GM12878 (cell line): ENCODE measurements around the gene ALG5. TPM values are rescaled to one million over a fixed set of nuclear protein-coding genes. Genes with fewer than 3 reads are reported as not detected.

Experiments used
- ATAC-seq: fragments of 200-7000 bp; cut with Tn5 transposase; 3 replicates; pipeline ENCODE4 v1.9.1; 2020; ENCODE audit warnings: mild to moderate bottlenecking, moderate library complexity
- BruUV-seq: library from RNA; stranded (reverse); fragments of 400-500 nt; replicated peaks from 2 replicates; lab custom pipeline; 2021; lab: Mats Ljungman, UMichigan
- CTCF ChIA-PET: fragments of 300-600 bp; sonication (Branson Sonifier 250); formaldehyde crosslinking; extraction: SDS; loops from one replicate; lab custom pipeline; 2021; ENCODE audit warnings: inconsistent platforms; lab: Yijun Ruan, JAX
- POLR2A ChIA-PET: fragments of 350-600 bp; formaldehyde crosslinking; extraction: SDS; loops from one replicate; lab custom pipeline; 2021; ENCODE audit warnings: inconsistent platforms; lab: Charles Lee
- RAD21 ChIA-PET: fragments of 300-600 bp; sonication (Branson Sonifier 250); formaldehyde crosslinking; loops from one replicate; lab custom pipeline; 2023; ENCODE audit warnings: antibody characterized with exemption; ENCODE audit not compliant: unreplicated experiment; lab: Charles Lee
- SMC1A ChIA-PET: fragments of 300-600 bp; sonication (Branson Sonifier 250); formaldehyde crosslinking; loops from one replicate; lab custom pipeline; 2023; ENCODE audit not compliant: unreplicated experiment, uncharacterized antibody; lab: Charles Lee
- DNase-seq: peaks from one replicate; pipeline ENCODE4 v3.0.0-alpha.2; 2011; ENCODE audit warnings: low read depth, low spot score
- FAIRE-seq: peaks from 3 replicates; lab custom pipeline; 2011; peaks lifted over from hg19 to GRCh38; lab: Jason Lieb, UNC
- H2AFZ ChIP-seq: 2 replicates; pipeline ENCODE4 v1.6.0; 2011; ENCODE audit warnings: low read depth, low read length, control low read depth; ENCODE audit not compliant: control insufficient read depth
- H3K27ac ChIP-seq: 2 replicates; pipeline ENCODE4 v1.5.1; 2011; ENCODE audit warnings: control low read depth; ENCODE audit not compliant: control insufficient read depth, insufficient read depth
- H3K27me3 ChIP-seq, 2 experiments: replicated peaks in 1 of 2; 2 replicates each; pipeline versions ENCODE4 v1.6.0 to v1.6.1; 2011; ENCODE audit warnings: low read length in 1 of 2; ENCODE audit not compliant: control insufficient read depth in 2 of 2, insufficient read depth in 2 of 2
- H3K36me3 ChIP-seq, 2 experiments: 2 replicates each; pipeline ENCODE4 v1.5.1; 2011; ENCODE audit warnings: low read length in 1 of 2; ENCODE audit not compliant: control insufficient read depth in 2 of 2, insufficient read depth in 2 of 2
- H3K4me1 ChIP-seq: 2 replicates; pipeline ENCODE4 v1.6.1; 2011; ENCODE audit warnings: mild to moderate bottlenecking, low read length, moderate library complexity, mixed read lengths; ENCODE audit not compliant: control insufficient read depth, insufficient read depth
- H3K4me2 ChIP-seq: 2 replicates; pipeline ENCODE4 v1.6.0; 2011; ENCODE audit warnings: control low read depth; ENCODE audit not compliant: control insufficient read depth, insufficient read depth
- H3K4me3 ChIP-seq: fragments of 200-600 bp; sonication (generic); 2 replicates; pipeline ENCODE4 v1.5.1; 2016
- H3K79me2 ChIP-seq: 2 replicates; pipeline ENCODE4 v1.6.0; 2011; ENCODE audit warnings: low read length; ENCODE audit not compliant: control insufficient read depth, insufficient read depth
- H3K9ac ChIP-seq: 2 replicates; pipeline ENCODE4 v1.8.0; 2011; ENCODE audit warnings: low read length, control low read depth, mixed read lengths; ENCODE audit not compliant: control insufficient read depth, insufficient read depth
- H3K9me3 ChIP-seq: replicated peaks from 3 replicates; pipeline ENCODE4 v1.5.1; 2011; ENCODE audit warnings: mild to moderate bottlenecking, low read length; ENCODE audit not compliant: control insufficient read depth, insufficient read depth
- H4K20me1 ChIP-seq: 2 replicates; pipeline ENCODE4 v1.6.0; 2011; ENCODE audit not compliant: control insufficient read depth, insufficient read depth
- EED ChIP-seq: sonication (generic); IDR thresholded peaks from 2 replicates; pipeline ENCODE4 v1.6.1; 2016; ENCODE audit warnings: antibody characterized with exemption, low read depth
- EGR1 ChIP-seq, 2 experiments: IDR thresholded peaks; 1 replicate in 1 of 2; 2 replicates in 1 of 2; pipeline ENCODE4 v1.6.1; 2011 to 2012; ENCODE audit warnings: low read depth in 2 of 2, low read length in 2 of 2, borderline replicate concordance in 1 of 2, mild to moderate bottlenecking in 1 of 2, moderate library complexity in 1 of 2
- EP300 ChIP-seq, 2 experiments: fragments of 150-350 bp in 1 of 2; IDR thresholded peaks; 2 replicates each; pipeline ENCODE4 v1.6.1; 2011 to 2012; ENCODE audit warnings: low read depth in 2 of 2, low read length in 2 of 2, borderline replicate concordance in 1 of 2, improper control_type of control experiment in 1 of 2, inconsistent platforms in 1 of 2; ENCODE audit not compliant: control insufficient read depth in 1 of 2
- HCFC1 ChIP-seq: fragments of 150-350 bp; IDR thresholded peaks from 2 replicates; pipeline ENCODE4 v1.6.1; 2014; ENCODE audit warnings: low read length
- MEF2A ChIP-seq: IDR thresholded peaks from 2 replicates; pipeline ENCODE4 v1.6.1; 2011; ENCODE audit warnings: low read depth, mild to moderate bottlenecking, low read length, moderate library complexity; ENCODE audit not compliant: insufficient read depth
- MEF2B ChIP-seq: fragments of 450-650 bp; IDR thresholded peaks from 2 replicates; pipeline ENCODE4 v1.6.1; 2018; ENCODE audit warnings: mild to moderate bottlenecking, moderate library complexity; ENCODE audit not compliant: partially characterized antibody, poor library complexity, severe bottlenecking
- POLR2AphosphoS5 ChIP-seq: IDR thresholded peaks from 2 replicates; pipeline ENCODE4 v1.6.1; 2011; ENCODE audit warnings: mild to moderate bottlenecking, low read length, inconsistent platforms
- RELA ChIP-seq: fragments of 450-650 bp; IDR thresholded peaks from 2 replicates; pipeline ENCODE4 v1.8.0; 2014; ENCODE audit warnings: borderline replicate concordance; ENCODE audit not compliant: partially characterized antibody
- SUPT20H ChIP-seq: IDR thresholded peaks from 2 replicates; pipeline ENCODE4 v1.6.1; 2011; ENCODE audit warnings: low read depth, mild to moderate bottlenecking, low read length, moderate library complexity, borderline replicate concordance; ENCODE audit not compliant: control insufficient read depth
- TCF7 ChIP-seq: IDR thresholded peaks from 2 replicates; pipeline ENCODE4 v1.6.1; 2014; ENCODE audit warnings: antibody characterized with exemption, borderline replicate concordance
- YBX1 ChIP-seq: fragments of 450-650 bp; IDR thresholded peaks from 2 replicates; pipeline ENCODE4 v1.6.1; 2016; ENCODE audit warnings: antibody characterized with exemption
- ZZZ3 ChIP-seq: IDR thresholded peaks from 2 replicates; pipeline ENCODE4 v1.6.1; 2011; ENCODE audit warnings: low read depth; ENCODE audit not compliant: control insufficient read depth, insufficient read length
- WGBS: methylation state at CpG from one replicate; pipeline ENCODE4 v1.1.6; 2016; ENCODE audit warnings: low lambda C conversion rate; ENCODE audit not compliant: insufficient replicate concordance, insufficient coverage; ENCODE audit errors: missing lambda C conversion rate; 5-methylcytosine and 5-hydroxymethylcytosine counted together
- in situ Hi-C: fragments of 300-500 bp; cut with MboI; formaldehyde crosslinking; loops from 9 replicates; pipeline ENCODE4 v1.14.3; 2018; ENCODE audit warnings: mixed read lengths
- intact Hi-C: fragments of 100-400 bp; cut with micrococcal nuclease; formaldehyde crosslinking; loops from one replicate; pipeline ENCODE4 v1.14.2; 2022; ENCODE audit not compliant: unreplicated experiment
- polyA plus RNA-seq, 11 experiments: library from polyadenylated mRNA; depleted of rRNA in 4 of 11; unstranded in 6 of 11; stranded (reverse) in 5 of 11; fragments of >200 nt; fragmentation: Nextera tagmentation in 4 of 11; fragmentation: Illumina TruSeq in 1 of 11; extraction: Ambion mirVana in 4 of 11; extraction: Trizol in 1 of 11; gene quantifications; 1 replicate in 1 of 11; 2 replicates in 10 of 11; pipeline versions ENCODE4 v1.2.1 to v1.2.3, GENCODE V29; 2011 to 2016; ENCODE audit warnings: inconsistent platforms in 2 of 11, missing spikeins in 2 of 11, low read depth in 1 of 11
- total RNA-seq, 4 experiments: library from RNA; depleted of rRNA in 3 of 4; stranded (reverse); fragments of >200 nt in 3 of 4; fragmentation: Illumina TruSeq in 1 of 4; extraction: Trizol in 1 of 4; gene quantifications; 2 replicates each; pipeline versions ENCODE4 v1.2.1 to v1.2.3, GENCODE V29; 2013 to 2021
- TF ChIP-seq, protein P1 (sequence below): IDR thresholded peaks from 2 replicates; pipeline ENCODE4 v1.6.1; 2011; ENCODE audit warnings: borderline replicate concordance, low read depth, mild to moderate bottlenecking, moderate library complexity, low read length; ENCODE audit not compliant: insufficient read depth, poor library complexity, severe bottlenecking
- TF ChIP-seq, protein P2 (sequence below), 3 experiments: IDR thresholded peaks in 2 of 3; conservative IDR thresholded peaks in 1 of 3; 2 replicates each; pipeline ENCODE4 v1.5.1; 2011; ENCODE audit warnings: low read depth in 3 of 3, low read length in 3 of 3, mild to moderate bottlenecking in 3 of 3, control low read depth in 2 of 3, moderate library complexity in 2 of 3, inconsistent platforms in 1 of 3, mixed read lengths in 1 of 3; ENCODE audit not compliant: control insufficient read depth in 2 of 3, insufficient read depth in 1 of 3; ENCODE audit errors: extremely low read depth in 1 of 3
- TF ChIP-seq, protein P3 (sequence below): IDR thresholded peaks from 2 replicates; pipeline ENCODE4 v1.6.1; 2012; ENCODE audit warnings: low read length, inconsistent platforms

Gene ALG5
- total and polyA plus RNA-seq, 10 of the 15 experiments (the other 5 are each of a cell fraction or from before 2014, with no cell fraction given), result 23.9 to 82.2 (median 42.5) TPM

DNA sequence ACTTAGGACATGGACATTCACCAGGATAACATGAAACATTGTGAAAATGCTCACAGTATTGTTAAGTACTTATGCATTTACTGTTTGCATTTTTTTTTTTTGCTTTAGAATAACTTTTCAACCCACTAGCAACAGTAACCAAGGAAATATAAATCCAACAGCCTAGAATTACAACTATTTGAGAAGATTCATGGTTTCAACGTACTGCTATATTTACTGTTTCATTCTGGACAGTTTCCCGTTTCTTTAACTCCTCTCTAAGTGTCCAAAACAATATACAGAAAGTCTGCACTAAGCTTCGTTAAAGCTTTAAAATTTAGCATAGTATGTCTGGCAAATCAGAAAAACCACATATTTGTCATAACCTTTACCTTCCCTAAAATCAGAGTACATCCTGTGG, 81.8 kb downstream of the ALG5 start:
- intact Hi-C loops, result no loop called here

More for the DNA sequence above, 81.8 kb downstream of the ALG5 start:
- TF ChIP-seq MEF2B (no peak), ZZZ3 (no peak), EP300 (IDR thresholded peaks at IDR 0.05; ENCODE audit: borderline replicate concordance in 1 of 2, control insufficient read depth in 1 of 2, low read depth in 2 of 2, low read length in 2 of 2) (no peak), MEF2A (no peak), POLR2AphosphoS5 (no peak), EED (no peak), TCF7 (no peak), YBX1 (no peak), SUPT20H (no peak), RELA (no peak), EGR1 (IDR thresholded peaks at IDR 0.05; ENCODE audit: borderline replicate concordance in 1 of 2, low read depth in 2 of 2, low read length in 2 of 2) (no peak), HCFC1 (no peak)
- TF ChIP-seq, protein P1, sequence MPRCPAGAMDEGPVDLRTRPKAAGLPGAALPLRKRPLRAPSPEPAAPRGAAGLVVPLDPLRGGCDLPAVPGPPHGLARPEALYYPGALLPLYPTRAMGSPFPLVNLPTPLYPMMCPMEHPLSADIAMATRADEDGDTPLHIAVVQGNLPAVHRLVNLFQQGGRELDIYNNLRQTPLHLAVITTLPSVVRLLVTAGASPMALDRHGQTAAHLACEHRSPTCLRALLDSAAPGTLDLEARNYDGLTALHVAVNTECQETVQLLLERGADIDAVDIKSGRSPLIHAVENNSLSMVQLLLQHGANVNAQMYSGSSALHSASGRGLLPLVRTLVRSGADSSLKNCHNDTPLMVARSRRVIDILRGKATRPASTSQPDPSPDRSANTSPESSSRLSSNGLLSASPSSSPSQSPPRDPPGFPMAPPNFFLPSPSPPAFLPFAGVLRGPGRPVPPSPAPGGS, result no peak
- TF ChIP-seq, protein P2, sequence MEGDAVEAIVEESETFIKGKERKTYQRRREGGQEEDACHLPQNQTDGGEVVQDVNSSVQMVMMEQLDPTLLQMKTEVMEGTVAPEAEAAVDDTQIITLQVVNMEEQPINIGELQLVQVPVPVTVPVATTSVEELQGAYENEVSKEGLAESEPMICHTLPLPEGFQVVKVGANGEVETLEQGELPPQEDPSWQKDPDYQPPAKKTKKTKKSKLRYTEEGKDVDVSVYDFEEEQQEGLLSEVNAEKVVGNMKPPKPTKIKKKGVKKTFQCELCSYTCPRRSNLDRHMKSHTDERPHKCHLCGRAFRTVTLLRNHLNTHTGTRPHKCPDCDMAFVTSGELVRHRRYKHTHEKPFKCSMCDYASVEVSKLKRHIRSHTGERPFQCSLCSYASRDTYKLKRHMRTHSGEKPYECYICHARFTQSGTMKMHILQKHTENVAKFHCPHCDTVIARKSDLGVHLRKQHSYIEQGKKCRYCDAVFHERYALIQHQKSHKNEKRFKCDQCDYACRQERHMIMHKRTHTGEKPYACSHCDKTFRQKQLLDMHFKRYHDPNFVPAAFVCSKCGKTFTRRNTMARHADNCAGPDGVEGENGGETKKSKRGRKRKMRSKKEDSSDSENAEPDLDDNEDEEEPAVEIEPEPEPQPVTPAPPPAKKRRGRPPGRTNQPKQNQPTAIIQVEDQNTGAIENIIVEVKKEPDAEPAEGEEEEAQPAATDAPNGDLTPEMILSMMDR (IDR thresholded peaks at IDR 0.05 in 2 of 3, conservative IDR thresholded peaks at IDR 0.05 in 1 of 3; ENCODE audit: control insufficient read depth in 2 of 3, extremely low read depth in 1 of 3, insufficient read depth in 1 of 3, low read depth in 3 of 3, low read length in 3 of 3), result no peak
- TF ChIP-seq, protein P3, sequence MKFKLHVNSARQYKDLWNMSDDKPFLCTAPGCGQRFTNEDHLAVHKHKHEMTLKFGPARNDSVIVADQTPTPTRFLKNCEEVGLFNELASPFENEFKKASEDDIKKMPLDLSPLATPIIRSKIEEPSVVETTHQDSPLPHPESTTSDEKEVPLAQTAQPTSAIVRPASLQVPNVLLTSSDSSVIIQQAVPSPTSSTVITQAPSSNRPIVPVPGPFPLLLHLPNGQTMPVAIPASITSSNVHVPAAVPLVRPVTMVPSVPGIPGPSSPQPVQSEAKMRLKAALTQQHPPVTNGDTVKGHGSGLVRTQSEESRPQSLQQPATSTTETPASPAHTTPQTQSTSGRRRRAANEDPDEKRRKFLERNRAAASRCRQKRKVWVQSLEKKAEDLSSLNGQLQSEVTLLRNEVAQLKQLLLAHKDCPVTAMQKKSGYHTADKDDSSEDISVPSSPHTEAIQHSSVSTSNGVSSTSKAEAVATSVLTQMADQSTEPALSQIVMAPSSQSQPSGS, result no peak
- Histone ChIP-seq H2AFZ (no peak overlapping the region), H3K27ac (no peak overlapping the region), H3K27me3 (peaks cover 11 to 16% of the 10 kb centered on the region in 2 experiments), H3K4me2 (no peak overlapping the region), H3K9me3 (no peaks in the 10 kb centered on the region), H3K79me2 (no peaks in the 10 kb centered on the region), H3K4me3 (no peak overlapping the region), H3K9ac (no peak overlapping the region), H4K20me1 (no peaks in the 10 kb centered on the region; the same call in 1 of the 2 replicates), H3K36me3 (no peaks in the 10 kb centered on the region), H3K4me1 (peaks cover 6% of the 10 kb centered on the region)
- ChIA-PET POLR2A (no interaction called here), CTCF (no interaction called here), RAD21 (no interaction called here), SMC1A (no interaction called here)
- no peak for DNase-seq
- 0% methylated on average over 3 of the region's 3 CpGs for WGBS
- FAIRE-seq, result no peak
- in situ Hi-C loops, result no loop called here
- no peak for ATAC-seq
- BruUV-seq, result no TSS peak
